Erythroblast (primary cell): Measurements from ENCODE around the gene CFAP107.

Experiments
- GATA1 ChIP-seq: IDR thresholded peaks from 2 replicates; pipeline ENCODE4 v1.6.1; 2011; ENCODE audit warnings: low read depth, mild to moderate bottlenecking, control low read depth, low read length, moderate library complexity
- POLR2A ChIP-seq: IDR thresholded peaks from 2 replicates; pipeline ENCODE4 v1.6.1; 2011; ENCODE audit warnings: mild to moderate bottlenecking, low read length

DNA sequence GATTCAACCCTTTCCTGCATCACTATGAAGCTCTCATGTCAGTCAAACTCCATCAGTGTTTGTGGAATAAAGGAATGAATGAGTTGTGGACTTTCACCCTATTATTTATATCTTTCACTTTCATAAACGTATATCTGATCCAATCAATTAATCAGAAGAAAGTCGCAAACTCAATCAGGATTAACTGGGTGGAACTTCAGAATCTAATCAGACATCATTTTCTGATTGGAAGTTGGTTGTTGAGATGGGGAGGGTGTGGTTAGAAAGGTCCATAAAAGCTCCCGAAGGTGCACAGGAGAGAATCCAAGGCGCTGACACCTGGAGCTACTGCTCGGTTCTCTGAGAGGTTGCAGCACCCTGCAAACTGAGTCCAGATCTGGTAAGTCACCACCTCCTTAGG, 27.4 kb downstream of the CFAP107 start, which contains the start of gene PRAMEF12:
- TF ChIP-seq POLR2A, result no peak
- TF ChIP-seq GATA1, result no peak
